ENCODE data around the gene EARS2. TPM values are rescaled to one million over a fixed set of nuclear protein-coding genes. Genes with fewer than 3 reads are reported as not detected.
"Not testable (repeated sequence)": the region's sequence is repeated elsewhere in the genome, so short reads cannot be mapped to it uniquely, and the experiment has no call there.

EARS2 gene
- total RNA-seq, 5 donors from 2014 or later (not counting 1 experiment from before 2014, with no cell fraction given): 10.8 to 19.4 (median 15.9) TPM

DNA sequence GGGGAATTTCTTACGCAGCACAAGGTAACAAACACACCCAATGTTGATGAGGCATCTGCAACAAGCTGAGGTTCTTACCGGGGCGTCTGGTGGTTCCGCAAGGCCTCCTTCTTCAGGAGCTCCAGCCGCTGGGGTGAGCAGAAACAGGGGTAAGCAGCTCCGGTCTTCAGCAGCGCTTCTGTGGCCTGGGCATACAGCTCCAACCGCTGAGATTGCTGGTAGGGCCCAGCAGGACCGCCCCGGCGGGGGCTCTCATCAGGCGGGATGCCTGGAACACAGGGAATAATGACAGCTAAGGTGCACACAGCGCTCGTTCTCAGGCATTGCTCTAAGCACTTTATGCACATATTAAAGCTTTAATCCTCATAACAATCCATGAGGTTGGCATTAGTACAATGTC lies 12.7 kb downstream of the EARS2 start:
- Histone ChIP-seq H3K36me3 (ENCODE audit: control insufficient read depth in 2 of 2, extremely low read depth in 1 of 2, insufficient read depth in 1 of 2, low read length in 1 of 2) (peaks cover 9 to 69% of the 10 kb centered on the region in 2 donors), H3K4me1 (ENCODE audit: control insufficient read depth in 1 of 2, extremely low read depth in 1 of 2, insufficient read depth in 2 of 2, low read length in 2 of 2) (no peaks in the 10 kb centered on the region), H3K4me3 (ENCODE audit: control insufficient read depth in 1 of 2, extremely low read depth in 1 of 2, low read length in 1 of 2) (no peak overlapping the region), H3K27ac (ENCODE audit: low read length) (no peak overlapping the region), H3K9me3 (no peaks in the 10 kb centered on the region), H3K27me3 (replicated peaks in 1 of 2; ENCODE audit: control insufficient read depth in 2 of 2, extremely low read depth in 1 of 2, insufficient read depth in 2 of 2, low read length in 1 of 2) (no peaks in the 10 kb centered on the region)
- ChIA-PET POLR2A (no interaction called here), CTCF (no interaction called here)
- ATAC-seq (replicated peaks in 1 of 4) (no peak), DNase-seq (no peak)
- no peak overlapping the region for H3K4me3 Mint-ChIP-seq
- H3K9me3 Mint-ChIP-seq: no peaks in the 10 kb centered on the region
- H3K36me3 Mint-ChIP-seq: peaks cover 29% of the 10 kb centered on the region
- no peaks in the 10 kb centered on the region for H3K4me1 Mint-ChIP-seq
- no peaks in the 10 kb centered on the region for H3K27me3 Mint-ChIP-seq
- no peak overlapping the region for H3K27ac Mint-ChIP-seq
- 97% methylated on average over 11 of the region's 14 CpGs for WGBS (ENCODE audit: insufficient coverage)

GRCh38 chr16:23540817-23541178 lies 16.4 kb downstream of the EARS2 start:
- H3K27me3 ChIP-seq (replicated peaks in 1 of 2; ENCODE audit: control insufficient read depth in 2 of 2, extremely low read depth in 1 of 2, insufficient read depth in 2 of 2, low read length in 1 of 2); ATAC-seq (replicated peaks in 1 of 4); DNase-seq; POLR2A ChIA-PET; H3K9me3 ChIP-seq; H3K4me1 ChIP-seq (ENCODE audit: control insufficient read depth in 1 of 2, extremely low read depth in 1 of 2, insufficient read depth in 2 of 2, low read length in 2 of 2); H3K4me1 Mint-ChIP-seq; H3K27ac ChIP-seq (ENCODE audit: low read length); H3K9me3 Mint-ChIP-seq; H3K27me3 Mint-ChIP-seq; H3K4me3 ChIP-seq (ENCODE audit: control insufficient read depth in 1 of 2, extremely low read depth in 1 of 2, low read length in 1 of 2); H3K4me3 Mint-ChIP-seq; H3K27ac Mint-ChIP-seq: not testable (repeated sequence)
- peaks cover 20% of the 10 kb centered on the region for H3K36me3 Mint-ChIP-seq
- no CpG with 5 or more reads among the region's 3 CpGs for WGBS (ENCODE audit: insufficient coverage)
- H3K36me3 ChIP-seq (ENCODE audit: control insufficient read depth in 2 of 2, extremely low read depth in 1 of 2, insufficient read depth in 1 of 2, low read length in 1 of 2): peaks cover 0 to 55% of the 10 kb centered on the region in 2 donors
- CTCF ChIA-PET: interaction anchor here in 1 of 2 donors (0.5 kb wide), 1 partner anchor 25 kb away, joined by 5 read pairs; no protein-coding TSS in a partner anchor

- Histone ChIP-seq H3K4me1 (ENCODE audit: control insufficient read depth in 1 of 2, extremely low read depth in 1 of 2, insufficient read depth in 2 of 2, low read length in 2 of 2) (no peaks in the 10 kb centered on the region), H3K36me3 (ENCODE audit: control insufficient read depth in 2 of 2, extremely low read depth in 1 of 2, insufficient read depth in 1 of 2, low read length in 1 of 2) (peaks cover 1 to 53% of the 10 kb centered on the region in 2 donors), H3K9me3 (no peaks in the 10 kb centered on the region), H3K27ac (ENCODE audit: low read length) (no peak overlapping the region), H3K27me3 (replicated peaks in 1 of 2; ENCODE audit: control insufficient read depth in 2 of 2, extremely low read depth in 1 of 2, insufficient read depth in 2 of 2, low read length in 1 of 2) (no peaks in the 10 kb centered on the region), H3K4me3 (ENCODE audit: control insufficient read depth in 1 of 2, extremely low read depth in 1 of 2, low read length in 1 of 2) (no peak overlapping the region)
- CTCF ChIA-PET: interaction anchor here in 1 of 2 donors (0.5 kb wide), 1 partner anchor 25 kb away, joined by 5 read pairs; no protein-coding TSS in a partner anchor
- Mint-ChIP-seq H3K27ac (no peak overlapping the region), H3K27me3 (no peaks in the 10 kb centered on the region), H3K9me3 (no peaks in the 10 kb centered on the region), H3K36me3 (peaks cover 23% of the 10 kb centered on the region), H3K4me1 (no peaks in the 10 kb centered on the region), H3K4me3 (no peak overlapping the region)
- DNase-seq (no peak), ATAC-seq (replicated peaks in 1 of 4) (no peak)
- 96% methylated on average over 4 of the region's 11 CpGs for WGBS (ENCODE audit: insufficient coverage)
- POLR2A ChIA-PET: no interaction called here
Observed at GRCh38 chr16:23539984-23540816, 16.9 kb downstream of the EARS2 start.

DNA sequence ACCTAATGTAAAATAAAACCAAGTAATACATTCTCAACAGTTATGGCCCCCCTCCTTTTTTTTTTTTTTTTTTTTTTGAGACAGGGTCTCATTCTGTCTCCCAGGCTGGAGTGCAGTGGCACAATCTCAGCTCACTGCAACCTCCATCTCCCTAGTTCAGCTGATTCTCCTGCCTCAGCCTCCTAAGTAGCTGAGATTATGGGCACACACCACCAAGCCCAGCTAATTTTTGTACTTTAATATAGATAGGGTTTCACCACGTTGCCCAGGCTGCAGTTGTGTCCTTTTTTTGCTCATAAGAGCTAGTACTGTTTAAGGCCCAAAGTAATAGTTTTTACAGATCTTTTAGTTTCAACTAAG lies 18.3 kb downstream of the EARS2 start:
- no peak for DNase-seq
- H3K4me3 Mint-ChIP-seq: no peak overlapping the region
- H3K36me3 Mint-ChIP-seq: peaks cover 26% of the 10 kb centered on the region
- no peak overlapping the region for H3K27ac Mint-ChIP-seq
- ChIA-PET CTCF (interaction anchor here in 1 of 2 donors (0.7 kb wide), 1 partner anchor 16 kb away, joined by 3 read pairs; no protein-coding TSS in a partner anchor), POLR2A (interaction anchor here in 1 of 2 donors (0.5 kb wide), 1 partner anchor 48 kb away, joined by 4 read pairs; no protein-coding TSS in a partner anchor)
- H3K4me3 ChIP-seq (ENCODE audit: control insufficient read depth in 1 of 2, extremely low read depth in 1 of 2, low read length in 1 of 2): no peak overlapping the region
- H3K27me3 Mint-ChIP-seq: no peaks in the 10 kb centered on the region
- H3K9me3 Mint-ChIP-seq: no peaks in the 10 kb centered on the region
- H3K9me3 ChIP-seq: no peaks in the 10 kb centered on the region
- H3K4me1 Mint-ChIP-seq: no peaks in the 10 kb centered on the region
- H3K27ac ChIP-seq (ENCODE audit: low read length): no peak overlapping the region
- ATAC-seq (replicated peaks in 1 of 4): no peak
- H3K36me3 ChIP-seq (ENCODE audit: control insufficient read depth in 2 of 2, extremely low read depth in 1 of 2, insufficient read depth in 1 of 2, low read length in 1 of 2): peaks cover 10 to 54% of the 10 kb centered on the region in 2 donors
- no CpG with 5 or more reads among the region's 1 CpG for WGBS (ENCODE audit: insufficient coverage)
- H3K27me3 ChIP-seq (replicated peaks in 1 of 2; ENCODE audit: control insufficient read depth in 2 of 2, extremely low read depth in 1 of 2, insufficient read depth in 2 of 2, low read length in 1 of 2): no peaks in the 10 kb centered on the region
- H3K4me1 ChIP-seq (ENCODE audit: control insufficient read depth in 1 of 2, extremely low read depth in 1 of 2, insufficient read depth in 2 of 2, low read length in 2 of 2): no peaks in the 10 kb centered on the region

- Histone ChIP-seq H3K9me3 (no peaks in the 10 kb centered on the region), H3K27ac (ENCODE audit: low read length) (no peak overlapping the region), H3K4me3 (ENCODE audit: control insufficient read depth in 1 of 2, extremely low read depth in 1 of 2, low read length in 1 of 2) (no peak overlapping the region), H3K27me3 (replicated peaks in 1 of 2; ENCODE audit: control insufficient read depth in 2 of 2, extremely low read depth in 1 of 2, insufficient read depth in 2 of 2, low read length in 1 of 2) (no peaks in the 10 kb centered on the region), H3K4me1 (ENCODE audit: control insufficient read depth in 1 of 2, extremely low read depth in 1 of 2, insufficient read depth in 2 of 2, low read length in 2 of 2) (no peaks in the 10 kb centered on the region), H3K36me3 (ENCODE audit: control insufficient read depth in 2 of 2, extremely low read depth in 1 of 2, insufficient read depth in 1 of 2, low read length in 1 of 2) (peaks cover 10 to 61% of the 10 kb centered on the region in 2 donors)
- DNase-seq: no peak
- no peaks in the 10 kb centered on the region for H3K9me3 Mint-ChIP-seq
- H3K27ac Mint-ChIP-seq: no peak overlapping the region
- H3K4me1 Mint-ChIP-seq: no peaks in the 10 kb centered on the region
- H3K27me3 Mint-ChIP-seq: no peaks in the 10 kb centered on the region
- ChIA-PET CTCF (no interaction called here), POLR2A (no interaction called here)
- H3K4me3 Mint-ChIP-seq: no peak overlapping the region
- H3K36me3 Mint-ChIP-seq: peaks cover 27% of the 10 kb centered on the region
- no peak for ATAC-seq (replicated peaks in 1 of 4)
- WGBS (ENCODE audit: insufficient coverage): no CpG with 5 or more reads among the region's 3 CpGs
Observed at GRCh38 chr16:23537390-23537789, 19.8 kb downstream of the EARS2 start.

DNA sequence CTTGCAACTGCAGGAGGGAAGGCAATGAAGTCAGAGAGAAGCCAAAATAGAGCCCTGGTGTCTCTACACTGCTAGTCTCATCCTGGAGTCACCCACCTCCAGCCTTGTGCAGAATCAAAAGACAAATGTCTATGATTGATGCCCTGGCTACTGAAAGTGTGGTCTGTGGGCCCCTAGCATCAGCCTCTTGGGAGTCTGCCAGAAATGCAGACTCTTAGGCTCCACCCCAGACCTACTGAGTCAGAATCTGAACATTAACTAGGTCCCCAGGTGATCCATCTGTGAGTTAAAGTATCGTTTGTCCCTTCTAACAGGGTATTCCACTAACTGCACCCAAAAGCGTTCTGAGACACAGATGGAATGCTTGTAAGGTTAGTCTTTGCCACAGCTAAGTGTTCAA lies 21.2 kb downstream of the EARS2 start:
- no peaks in the 10 kb centered on the region for H3K27me3 ChIP-seq (replicated peaks in 1 of 2; ENCODE audit: control insufficient read depth in 2 of 2, extremely low read depth in 1 of 2, insufficient read depth in 2 of 2, low read length in 1 of 2)
- Mint-ChIP-seq H3K27me3 (no peaks in the 10 kb centered on the region), H3K4me1 (no peaks in the 10 kb centered on the region), H3K9me3 (no peaks in the 10 kb centered on the region), H3K4me3 (no peak overlapping the region), H3K36me3 (peaks cover 22% of the 10 kb centered on the region), H3K27ac (no peak overlapping the region)
- H3K4me3 ChIP-seq (ENCODE audit: control insufficient read depth in 1 of 2, extremely low read depth in 1 of 2, low read length in 1 of 2): no peak overlapping the region
- no peaks in the 10 kb centered on the region for H3K9me3 ChIP-seq
- peaks cover 10 to 59% of the 10 kb centered on the region in 2 donors for H3K36me3 ChIP-seq (ENCODE audit: control insufficient read depth in 2 of 2, extremely low read depth in 1 of 2, insufficient read depth in 1 of 2, low read length in 1 of 2)
- WGBS (ENCODE audit: insufficient coverage): no CpG with 5 or more reads among the region's 2 CpGs
- POLR2A ChIA-PET: no interaction called here
- DNase-seq (no peak), ATAC-seq (replicated peaks in 1 of 4) (no peak)
- H3K27ac ChIP-seq (ENCODE audit: low read length): no peak overlapping the region
- CTCF ChIA-PET: no interaction called here
- no peaks in the 10 kb centered on the region for H3K4me1 ChIP-seq (ENCODE audit: control insufficient read depth in 1 of 2, extremely low read depth in 1 of 2, insufficient read depth in 2 of 2, low read length in 2 of 2)
